ENCODE data around the gene DPP8.

DNA sequence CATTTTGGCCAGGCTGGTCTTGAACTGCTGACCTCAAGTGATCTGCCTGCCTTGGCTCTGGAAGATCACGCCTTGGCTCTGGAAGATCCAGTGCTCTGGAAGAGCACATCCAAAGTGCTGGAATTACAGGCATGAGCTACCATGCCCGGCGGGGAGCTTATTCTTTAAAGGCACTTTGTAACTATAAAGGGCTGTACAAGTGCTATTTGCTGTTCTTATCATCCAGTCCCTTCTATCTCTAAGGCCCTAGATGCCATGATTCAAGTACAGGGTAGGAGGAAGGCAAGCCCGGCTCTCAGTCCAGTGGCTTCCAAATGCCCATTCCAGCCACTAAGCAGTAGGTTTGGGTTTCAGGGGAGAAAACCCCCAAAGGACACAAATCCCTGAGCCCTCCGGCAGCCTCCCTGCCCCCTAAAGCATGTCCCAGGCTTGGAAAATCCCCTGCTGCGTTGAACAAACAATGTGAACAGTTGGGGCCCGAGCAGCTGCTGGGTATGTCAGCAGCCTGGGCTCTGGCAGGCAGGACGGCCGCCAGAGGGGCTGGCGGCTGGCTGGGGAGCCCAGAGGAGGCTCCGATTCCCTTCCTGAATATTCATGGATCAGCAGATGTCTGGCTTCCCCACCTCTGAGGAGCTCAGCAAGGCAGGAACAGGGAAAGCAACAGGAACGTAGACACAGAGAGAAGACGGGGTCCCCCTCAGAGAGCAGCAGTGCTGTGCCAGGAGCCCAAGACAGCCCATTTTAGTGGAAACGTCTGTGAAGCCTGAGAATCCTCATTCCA, 102.5 kb downstream of the DPP8 start:
- TF ChIP-seq, protein P1, sequence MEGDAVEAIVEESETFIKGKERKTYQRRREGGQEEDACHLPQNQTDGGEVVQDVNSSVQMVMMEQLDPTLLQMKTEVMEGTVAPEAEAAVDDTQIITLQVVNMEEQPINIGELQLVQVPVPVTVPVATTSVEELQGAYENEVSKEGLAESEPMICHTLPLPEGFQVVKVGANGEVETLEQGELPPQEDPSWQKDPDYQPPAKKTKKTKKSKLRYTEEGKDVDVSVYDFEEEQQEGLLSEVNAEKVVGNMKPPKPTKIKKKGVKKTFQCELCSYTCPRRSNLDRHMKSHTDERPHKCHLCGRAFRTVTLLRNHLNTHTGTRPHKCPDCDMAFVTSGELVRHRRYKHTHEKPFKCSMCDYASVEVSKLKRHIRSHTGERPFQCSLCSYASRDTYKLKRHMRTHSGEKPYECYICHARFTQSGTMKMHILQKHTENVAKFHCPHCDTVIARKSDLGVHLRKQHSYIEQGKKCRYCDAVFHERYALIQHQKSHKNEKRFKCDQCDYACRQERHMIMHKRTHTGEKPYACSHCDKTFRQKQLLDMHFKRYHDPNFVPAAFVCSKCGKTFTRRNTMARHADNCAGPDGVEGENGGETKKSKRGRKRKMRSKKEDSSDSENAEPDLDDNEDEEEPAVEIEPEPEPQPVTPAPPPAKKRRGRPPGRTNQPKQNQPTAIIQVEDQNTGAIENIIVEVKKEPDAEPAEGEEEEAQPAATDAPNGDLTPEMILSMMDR (IDR thresholded peaks at IDR 0.05) = no peak
- TF ChIP-seq POLR2A (IDR thresholded peaks at IDR 0.05) (no peak), POLR2AphosphoS5 (IDR thresholded peaks at IDR 0.05) (no peak)

Measured in prostate gland (tissue), 2 donors.